GM23338 (cell line): ENCODE measurements around the gene GDF11.
A peak's percentile ranks its signal among the peaks of the same experiment; 100 is the strongest.

ENCODE experiments used
- CREB1 ChIP-seq: fragments of 250-450 bp; sonication (Bioruptor Pico); IDR thresholded peaks from 2 replicates; pipeline ENCODE4 v1.5.0; 2020; ENCODE audit warnings: low read depth, mild to moderate bottlenecking, moderate library complexity
- EZH2 ChIP-seq: fragments of 200-600 bp; sonication (generic); IDR thresholded peaks from one replicate; pipeline ENCODE4 v1.8.0; 2017; ENCODE audit warnings: antibody characterized with exemption, mild to moderate bottlenecking, low read depth; ENCODE audit not compliant: unreplicated experiment
- EZH2phosphoT487 ChIP-seq: fragments of 200-600 bp; sonication (generic); IDR thresholded peaks from one replicate; pipeline ENCODE4 v1.8.1; 2018; ENCODE audit warnings: antibody characterized with exemption; ENCODE audit not compliant: unreplicated experiment
- JUNB ChIP-seq: IDR thresholded peaks from one replicate; pipeline ENCODE4 v1.6.1; 2016; ENCODE audit warnings: antibody characterized with exemption; ENCODE audit not compliant: unreplicated experiment
- NANOG ChIP-seq: IDR thresholded peaks from 2 replicates; pipeline ENCODE4 v1.6.1; 2016; ENCODE audit warnings: antibody characterized with exemption, borderline replicate concordance
- POLR2AphosphoS5 ChIP-seq: IDR thresholded peaks from 2 replicates; pipeline ENCODE4 v1.6.1; 2016; ENCODE audit warnings: antibody characterized with exemption, low read depth
- STAT1 ChIP-seq: IDR thresholded peaks from one replicate; pipeline ENCODE4 v1.6.1; 2016; ENCODE audit warnings: antibody characterized with exemption; ENCODE audit not compliant: unreplicated experiment
- ZNF331 ChIP-seq: fragments of 250-450 bp; sonication (Bioruptor Pico); IDR thresholded peaks from 2 replicates; pipeline ENCODE4 v1.5.0; 2020; ENCODE audit warnings: low read depth, mild to moderate bottlenecking, moderate library complexity
- TF ChIP-seq, protein P1 (sequence below), 2 experiments: fragments of 200-600 bp in 1 of 2; sonication (generic) in 1 of 2; conservative IDR thresholded peaks; 2 replicates each; pipeline versions ENCODE4 v1.5.1 to v1.6.1; 2016 to 2017; ENCODE audit warnings: antibody characterized with exemption in 2 of 2, low read depth in 2 of 2, mild to moderate bottlenecking in 2 of 2, moderate library complexity in 1 of 2
- TF ChIP-seq, protein P2 (sequence below): IDR thresholded peaks from one replicate; pipeline ENCODE4 v1.6.1; 2018; ENCODE audit warnings: antibody characterized with exemption; ENCODE audit not compliant: unreplicated experiment
- TF ChIP-seq, protein P3 (sequence below): IDR thresholded peaks from 2 replicates; pipeline ENCODE4 v1.6.1; 2016; ENCODE audit warnings: antibody characterized with exemption
- TF ChIP-seq, protein P4 (sequence below): fragments of 250-450 bp; sonication (Bioruptor Pico); IDR thresholded peaks from 2 replicates; pipeline ENCODE4 v1.5.0; 2020; ENCODE audit warnings: mild to moderate bottlenecking, moderate library complexity

DNA sequence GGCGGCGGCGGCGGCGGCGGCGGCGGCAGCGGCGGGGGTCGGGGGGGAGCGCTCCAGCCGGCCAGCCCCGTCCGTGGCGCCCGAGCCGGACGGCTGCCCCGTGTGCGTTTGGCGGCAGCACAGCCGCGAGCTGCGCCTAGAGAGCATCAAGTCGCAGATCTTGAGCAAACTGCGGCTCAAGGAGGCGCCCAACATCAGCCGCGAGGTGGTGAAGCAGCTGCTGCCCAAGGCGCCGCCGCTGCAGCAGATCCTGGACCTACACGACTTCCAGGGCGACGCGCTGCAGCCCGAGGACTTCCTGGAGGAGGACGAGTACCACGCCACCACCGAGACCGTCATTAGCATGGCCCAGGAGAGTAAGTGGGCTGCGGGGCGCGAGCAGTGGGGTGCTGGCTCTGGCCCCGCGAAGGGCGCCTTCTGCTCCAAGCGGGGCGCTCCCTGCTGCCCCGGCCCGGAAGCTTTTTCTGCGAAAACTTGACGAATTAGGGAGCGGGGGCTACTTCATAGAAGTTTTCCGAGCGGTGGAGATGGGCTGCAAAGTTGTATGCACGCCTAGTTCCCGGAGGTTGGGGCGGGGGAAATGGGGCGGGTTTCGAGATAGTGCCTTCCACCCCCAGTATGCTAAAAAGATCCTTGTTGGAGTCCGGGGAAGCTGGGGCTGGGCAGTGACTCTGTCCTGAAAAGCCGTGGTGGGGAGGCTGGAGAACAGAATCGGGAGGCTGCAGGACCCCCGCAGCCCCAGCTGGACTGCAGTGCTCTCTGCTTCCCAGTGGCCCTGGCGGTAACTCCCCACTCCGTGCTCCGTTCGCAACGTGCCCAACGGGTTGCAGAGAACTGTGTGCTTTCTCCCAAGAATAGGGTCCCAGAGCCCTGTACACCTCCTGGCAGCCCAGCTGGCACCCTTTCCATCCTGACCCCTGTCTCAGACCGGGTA lies 751 bp downstream of the GDF11 start:
- TF ChIP-seq, protein P1, sequence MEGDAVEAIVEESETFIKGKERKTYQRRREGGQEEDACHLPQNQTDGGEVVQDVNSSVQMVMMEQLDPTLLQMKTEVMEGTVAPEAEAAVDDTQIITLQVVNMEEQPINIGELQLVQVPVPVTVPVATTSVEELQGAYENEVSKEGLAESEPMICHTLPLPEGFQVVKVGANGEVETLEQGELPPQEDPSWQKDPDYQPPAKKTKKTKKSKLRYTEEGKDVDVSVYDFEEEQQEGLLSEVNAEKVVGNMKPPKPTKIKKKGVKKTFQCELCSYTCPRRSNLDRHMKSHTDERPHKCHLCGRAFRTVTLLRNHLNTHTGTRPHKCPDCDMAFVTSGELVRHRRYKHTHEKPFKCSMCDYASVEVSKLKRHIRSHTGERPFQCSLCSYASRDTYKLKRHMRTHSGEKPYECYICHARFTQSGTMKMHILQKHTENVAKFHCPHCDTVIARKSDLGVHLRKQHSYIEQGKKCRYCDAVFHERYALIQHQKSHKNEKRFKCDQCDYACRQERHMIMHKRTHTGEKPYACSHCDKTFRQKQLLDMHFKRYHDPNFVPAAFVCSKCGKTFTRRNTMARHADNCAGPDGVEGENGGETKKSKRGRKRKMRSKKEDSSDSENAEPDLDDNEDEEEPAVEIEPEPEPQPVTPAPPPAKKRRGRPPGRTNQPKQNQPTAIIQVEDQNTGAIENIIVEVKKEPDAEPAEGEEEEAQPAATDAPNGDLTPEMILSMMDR (conservative IDR thresholded peaks at IDR 0.05; ENCODE audit: low read depth in 2 of 2), result peak in 1 of 2 experiments; percentile 27; a peak in 2 of 4 replicates
- TF ChIP-seq POLR2AphosphoS5, result no peak
- no peak for TF ChIP-seq EZH2phosphoT487
- no peak for TF ChIP-seq EZH2
- TF ChIP-seq, protein P2, sequence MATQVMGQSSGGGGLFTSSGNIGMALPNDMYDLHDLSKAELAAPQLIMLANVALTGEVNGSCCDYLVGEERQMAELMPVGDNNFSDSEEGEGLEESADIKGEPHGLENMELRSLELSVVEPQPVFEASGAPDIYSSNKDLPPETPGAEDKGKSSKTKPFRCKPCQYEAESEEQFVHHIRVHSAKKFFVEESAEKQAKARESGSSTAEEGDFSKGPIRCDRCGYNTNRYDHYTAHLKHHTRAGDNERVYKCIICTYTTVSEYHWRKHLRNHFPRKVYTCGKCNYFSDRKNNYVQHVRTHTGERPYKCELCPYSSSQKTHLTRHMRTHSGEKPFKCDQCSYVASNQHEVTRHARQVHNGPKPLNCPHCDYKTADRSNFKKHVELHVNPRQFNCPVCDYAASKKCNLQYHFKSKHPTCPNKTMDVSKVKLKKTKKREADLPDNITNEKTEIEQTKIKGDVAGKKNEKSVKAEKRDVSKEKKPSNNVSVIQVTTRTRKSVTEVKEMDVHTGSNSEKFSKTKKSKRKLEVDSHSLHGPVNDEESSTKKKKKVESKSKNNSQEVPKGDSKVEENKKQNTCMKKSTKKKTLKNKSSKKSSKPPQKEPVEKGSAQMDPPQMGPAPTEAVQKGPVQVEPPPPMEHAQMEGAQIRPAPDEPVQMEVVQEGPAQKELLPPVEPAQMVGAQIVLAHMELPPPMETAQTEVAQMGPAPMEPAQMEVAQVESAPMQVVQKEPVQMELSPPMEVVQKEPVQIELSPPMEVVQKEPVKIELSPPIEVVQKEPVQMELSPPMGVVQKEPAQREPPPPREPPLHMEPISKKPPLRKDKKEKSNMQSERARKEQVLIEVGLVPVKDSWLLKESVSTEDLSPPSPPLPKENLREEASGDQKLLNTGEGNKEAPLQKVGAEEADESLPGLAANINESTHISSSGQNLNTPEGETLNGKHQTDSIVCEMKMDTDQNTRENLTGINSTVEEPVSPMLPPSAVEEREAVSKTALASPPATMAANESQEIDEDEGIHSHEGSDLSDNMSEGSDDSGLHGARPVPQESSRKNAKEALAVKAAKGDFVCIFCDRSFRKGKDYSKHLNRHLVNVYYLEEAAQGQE, result no peak
- no peak for TF ChIP-seq CREB1
- TF ChIP-seq, protein P3, sequence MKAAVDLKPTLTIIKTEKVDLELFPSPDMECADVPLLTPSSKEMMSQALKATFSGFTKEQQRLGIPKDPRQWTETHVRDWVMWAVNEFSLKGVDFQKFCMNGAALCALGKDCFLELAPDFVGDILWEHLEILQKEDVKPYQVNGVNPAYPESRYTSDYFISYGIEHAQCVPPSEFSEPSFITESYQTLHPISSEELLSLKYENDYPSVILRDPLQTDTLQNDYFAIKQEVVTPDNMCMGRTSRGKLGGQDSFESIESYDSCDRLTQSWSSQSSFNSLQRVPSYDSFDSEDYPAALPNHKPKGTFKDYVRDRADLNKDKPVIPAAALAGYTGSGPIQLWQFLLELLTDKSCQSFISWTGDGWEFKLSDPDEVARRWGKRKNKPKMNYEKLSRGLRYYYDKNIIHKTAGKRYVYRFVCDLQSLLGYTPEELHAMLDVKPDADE, result no peak
- TF ChIP-seq ZNF331 (CRISPR knock-in tag), result no peak
- TF ChIP-seq, protein P4, sequence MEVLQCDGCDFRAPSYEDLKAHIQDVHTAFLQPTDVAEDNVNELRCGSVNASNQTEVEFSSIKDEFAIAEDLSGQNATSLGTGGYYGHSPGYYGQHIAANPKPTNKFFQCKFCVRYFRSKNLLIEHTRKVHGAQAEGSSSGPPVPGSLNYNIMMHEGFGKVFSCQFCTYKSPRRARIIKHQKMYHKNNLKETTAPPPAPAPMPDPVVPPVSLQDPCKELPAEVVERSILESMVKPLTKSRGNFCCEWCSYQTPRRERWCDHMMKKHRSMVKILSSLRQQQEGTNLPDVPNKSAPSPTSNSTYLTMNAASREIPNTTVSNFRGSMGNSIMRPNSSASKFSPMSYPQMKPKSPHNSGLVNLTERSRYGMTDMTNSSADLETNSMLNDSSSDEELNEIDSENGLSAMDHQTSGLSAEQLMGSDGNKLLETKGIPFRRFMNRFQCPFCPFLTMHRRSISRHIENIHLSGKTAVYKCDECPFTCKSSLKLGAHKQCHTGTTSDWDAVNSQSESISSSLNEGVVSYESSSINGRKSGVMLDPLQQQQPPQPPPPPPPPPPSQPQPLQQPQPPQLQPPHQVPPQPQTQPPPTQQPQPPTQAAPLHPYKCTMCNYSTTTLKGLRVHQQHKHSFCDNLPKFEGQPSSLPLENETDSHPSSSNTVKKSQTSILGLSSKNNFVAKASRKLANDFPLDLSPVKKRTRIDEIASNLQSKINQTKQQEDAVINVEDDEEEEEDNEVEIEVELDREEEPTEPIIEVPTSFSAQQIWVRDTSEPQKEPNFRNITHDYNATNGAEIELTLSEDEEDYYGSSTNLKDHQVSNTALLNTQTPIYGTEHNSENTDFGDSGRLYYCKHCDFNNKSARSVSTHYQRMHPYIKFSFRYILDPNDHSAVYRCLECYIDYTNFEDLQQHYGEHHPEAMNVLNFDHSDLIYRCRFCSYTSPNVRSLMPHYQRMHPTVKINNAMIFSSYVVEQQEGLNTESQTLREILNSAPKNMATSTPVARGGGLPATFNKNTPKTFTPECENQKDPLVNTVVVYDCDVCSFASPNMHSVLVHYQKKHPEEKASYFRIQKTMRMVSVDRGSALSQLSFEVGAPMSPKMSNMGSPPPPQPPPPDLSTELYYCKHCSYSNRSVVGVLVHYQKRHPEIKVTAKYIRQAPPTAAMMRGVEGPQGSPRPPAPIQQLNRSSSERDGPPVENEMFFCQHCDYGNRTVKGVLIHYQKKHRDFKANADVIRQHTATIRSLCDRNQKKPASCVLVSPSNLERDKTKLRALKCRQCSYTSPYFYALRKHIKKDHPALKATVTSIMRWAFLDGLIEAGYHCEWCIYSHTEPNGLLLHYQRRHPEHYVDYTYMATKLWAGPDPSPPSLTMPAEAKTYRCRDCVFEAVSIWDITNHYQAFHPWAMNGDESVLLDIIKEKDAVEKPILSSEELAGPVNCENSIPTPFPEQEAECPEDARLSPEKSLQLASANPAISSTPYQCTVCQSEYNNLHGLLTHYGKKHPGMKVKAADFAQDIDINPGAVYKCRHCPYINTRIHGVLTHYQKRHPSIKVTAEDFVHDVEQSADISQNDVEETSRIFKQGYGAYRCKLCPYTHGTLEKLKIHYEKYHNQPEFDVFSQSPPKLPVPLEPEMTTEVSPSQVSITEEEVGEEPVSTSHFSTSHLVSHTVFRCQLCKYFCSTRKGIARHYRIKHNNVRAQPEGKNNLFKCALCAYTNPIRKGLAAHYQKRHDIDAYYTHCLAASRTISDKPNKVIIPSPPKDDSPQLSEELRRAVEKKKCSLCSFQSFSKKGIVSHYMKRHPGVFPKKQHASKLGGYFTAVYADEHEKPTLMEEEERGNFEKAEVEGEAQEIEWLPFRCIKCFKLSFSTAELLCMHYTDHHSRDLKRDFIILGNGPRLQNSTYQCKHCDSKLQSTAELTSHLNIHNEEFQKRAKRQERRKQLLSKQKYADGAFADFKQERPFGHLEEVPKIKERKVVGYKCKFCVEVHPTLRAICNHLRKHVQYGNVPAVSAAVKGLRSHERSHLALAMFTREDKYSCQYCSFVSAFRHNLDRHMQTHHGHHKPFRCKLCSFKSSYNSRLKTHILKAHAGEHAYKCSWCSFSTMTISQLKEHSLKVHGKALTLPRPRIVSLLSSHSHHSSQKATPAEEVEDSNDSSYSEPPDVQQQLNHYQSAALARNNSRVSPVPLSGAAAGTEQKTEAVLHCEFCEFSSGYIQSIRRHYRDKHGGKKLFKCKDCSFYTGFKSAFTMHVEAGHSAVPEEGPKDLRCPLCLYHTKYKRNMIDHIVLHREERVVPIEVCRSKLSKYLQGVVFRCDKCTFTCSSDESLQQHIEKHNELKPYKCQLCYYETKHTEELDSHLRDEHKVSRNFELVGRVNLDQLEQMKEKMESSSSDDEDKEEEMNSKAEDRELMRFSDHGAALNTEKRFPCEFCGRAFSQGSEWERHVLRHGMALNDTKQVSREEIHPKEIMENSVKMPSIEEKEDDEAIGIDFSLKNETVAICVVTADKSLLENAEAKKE, result no peak
- TF ChIP-seq JUNB, result no peak
- no peak for TF ChIP-seq STAT1
- TF ChIP-seq NANOG, result no peak
